ENCODE results near the gene CABP2. TPM values are rescaled to one million over a fixed set of nuclear protein-coding genes. Genes with fewer than 3 reads are reported as not detected.

The CABP2 gene
- total RNA-seq, 2 donors from 2014 or later = not detected

DNA sequence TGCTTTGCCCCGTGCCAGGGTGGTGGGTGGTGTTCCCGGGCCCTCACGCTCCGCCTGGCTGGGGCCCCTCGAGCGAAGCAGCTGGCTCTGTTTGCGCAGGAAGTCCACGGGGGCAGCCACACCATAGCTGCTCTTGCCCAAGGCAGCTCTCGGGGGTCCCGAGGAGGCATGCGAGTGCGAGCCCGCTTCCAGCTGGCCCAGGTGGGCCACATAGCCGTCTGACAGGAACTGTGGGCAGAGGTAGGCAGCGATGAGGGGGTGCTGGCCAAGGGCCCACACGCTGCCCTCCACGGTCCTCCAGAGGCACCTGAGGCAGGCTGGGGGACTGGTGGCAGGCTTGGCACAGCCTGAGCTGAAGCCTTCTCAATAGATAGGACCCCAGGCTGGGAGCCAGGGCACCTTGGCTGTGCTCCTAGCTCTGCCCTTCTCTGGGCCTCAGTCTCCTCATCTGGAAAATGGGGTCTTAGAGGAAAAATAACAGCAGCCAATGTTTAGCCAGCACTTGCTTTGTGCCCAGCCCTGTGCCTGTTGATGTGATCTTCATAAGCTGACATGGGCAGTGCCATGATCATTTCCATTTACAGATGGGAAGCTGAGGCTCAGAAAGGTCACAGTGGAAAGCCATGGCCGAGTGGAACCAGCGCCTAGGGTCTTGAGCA is 31.0 kb downstream of the CABP2 start:
- Histone ChIP-seq H3K36me3 (peaks cover 58% of the 10 kb centered on the region), H3K9me3 (no peaks in the 10 kb centered on the region), H3K27me3 (no peaks in the 10 kb centered on the region), H3K4me3 (no peak overlapping the region), H3K4me1 (no peaks in the 10 kb centered on the region), H3K27ac (no peak overlapping the region)
- DNase-seq (ENCODE audit: low spot score) = no peak
- no peak for TF ChIP-seq CTCF (IDR thresholded peaks at IDR 0.05)

DNA sequence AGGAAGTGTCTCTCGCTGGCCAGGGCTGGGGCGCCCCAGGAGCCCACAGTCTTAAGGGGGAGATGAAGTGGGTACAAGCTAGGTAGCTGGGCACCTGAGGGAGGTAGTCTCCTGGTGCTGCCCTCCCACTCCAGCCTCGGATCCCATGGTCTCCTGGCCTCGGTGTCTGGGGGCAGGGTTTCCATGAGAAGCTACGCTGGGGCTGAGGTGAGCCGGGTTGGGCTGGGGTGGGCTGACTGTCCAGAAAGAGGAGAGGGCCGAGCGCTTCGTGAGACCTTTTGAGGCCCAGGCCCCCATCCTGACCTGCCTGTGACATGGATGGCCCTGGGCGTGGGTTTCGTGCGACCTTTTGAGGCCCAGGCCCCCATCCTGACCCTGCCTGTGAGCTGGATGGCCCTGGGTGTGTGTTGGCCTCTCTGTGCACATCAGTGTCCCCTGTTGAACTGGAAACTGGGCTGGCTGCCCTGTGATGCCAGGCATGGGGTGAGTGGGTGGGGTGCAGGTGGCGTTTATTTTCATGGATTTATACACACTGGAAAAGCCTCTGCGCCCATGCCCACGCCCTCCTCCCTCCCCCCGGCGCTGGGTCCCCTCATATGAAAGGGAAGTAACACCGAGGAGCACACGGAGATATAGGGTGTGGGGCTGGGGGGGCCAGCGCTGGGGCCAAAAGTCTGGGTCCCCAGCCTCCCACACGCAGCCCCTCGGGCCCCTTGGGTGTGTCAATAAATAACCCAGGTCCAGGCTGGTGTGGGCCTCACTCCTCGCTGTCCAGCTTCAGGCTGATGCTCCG is 31.8 kb downstream of the CABP2 start:
- H3K27ac ChIP-seq = no peak overlapping the region
- TF ChIP-seq CTCF (IDR thresholded peaks at IDR 0.05) = no peak
- no peaks in the 10 kb centered on the region for H3K27me3 ChIP-seq

GRCh38 chr11:67490727-67491065 is 32.5 kb downstream of the CABP2 start:
- Histone ChIP-seq H3K4me1 (peaks cover 0 to 7% of the 10 kb centered on the region in 2 donors), H3K36me3 (peaks cover 64% of the 10 kb centered on the region), H3K9me3 (no peaks in the 10 kb centered on the region), H3K27ac (no peak overlapping the region), H3K4me3 (no peak overlapping the region), H3K27me3 (no peaks in the 10 kb centered on the region)
- TF ChIP-seq CTCF (IDR thresholded peaks at IDR 0.05) = no peak
- no peak for DNase-seq (ENCODE audit: low spot score)

More for the DNA sequence above, 31.8 kb downstream of the CABP2 start:
- Histone ChIP-seq H3K36me3 (peaks cover 64% of the 10 kb centered on the region), H3K9me3 (no peaks in the 10 kb centered on the region), H3K4me1 (peaks cover 0 to under 1% of the 10 kb centered on the region in 2 donors), H3K4me3 (no peak overlapping the region)
- DNase-seq (ENCODE audit: low spot score) = no peak

- no peak for DNase-seq (ENCODE audit: low spot score)
Observed at GRCh38 chr11:67489885-67490726, 33.1 kb downstream of the CABP2 start.

More at GRCh38 chr11:67489885-67490726, 33.1 kb downstream of the CABP2 start:
- Histone ChIP-seq H3K27ac (no peak overlapping the region), H3K4me1 (peaks cover 0 to 10% of the 10 kb centered on the region in 2 donors), H3K4me3 (no peak overlapping the region), H3K36me3 (peaks cover 64% of the 10 kb centered on the region), H3K9me3 (no peaks in the 10 kb centered on the region), H3K27me3 (no peaks in the 10 kb centered on the region)
- no peak for TF ChIP-seq CTCF (IDR thresholded peaks at IDR 0.05)
